ENCODE measurements around the gene P2RX6.

GRCh38 chr22:21000207-21000986 is 14.6 kb upstream of the P2RX6 start:
- no peak for TF ChIP-seq POLR2A (IDR thresholded peaks at IDR 0.05; ENCODE audit: low read depth, low read length)
- TF ChIP-seq POLR2AphosphoS5 (IDR thresholded peaks at IDR 0.05; ENCODE audit: low read depth, low read length): no peak
- TF ChIP-seq SPI1 (IDR thresholded peaks at IDR 0.05; ENCODE audit: low read depth, low read length): no peak
- no peak for TF ChIP-seq PAX5 (IDR thresholded peaks at IDR 0.05; ENCODE audit: insufficient read depth, low read length, severe bottlenecking)
- TF ChIP-seq TAF1 (IDR thresholded peaks at IDR 0.05; ENCODE audit: low read depth, low read length): no peak
